ENCODE measurements around the gene PCDHGC5. TPM values are rescaled to one million over a fixed set of nuclear protein-coding genes. Genes with fewer than 3 reads are reported as not detected.
A peak's percentile ranks its signal among the peaks of the same experiment; 100 is the strongest.

The PCDHGC5 gene
- total RNA-seq, 6 experiments from 2014 or later, result 0.24 to 0.37 (median 0.32) TPM

DNA sequence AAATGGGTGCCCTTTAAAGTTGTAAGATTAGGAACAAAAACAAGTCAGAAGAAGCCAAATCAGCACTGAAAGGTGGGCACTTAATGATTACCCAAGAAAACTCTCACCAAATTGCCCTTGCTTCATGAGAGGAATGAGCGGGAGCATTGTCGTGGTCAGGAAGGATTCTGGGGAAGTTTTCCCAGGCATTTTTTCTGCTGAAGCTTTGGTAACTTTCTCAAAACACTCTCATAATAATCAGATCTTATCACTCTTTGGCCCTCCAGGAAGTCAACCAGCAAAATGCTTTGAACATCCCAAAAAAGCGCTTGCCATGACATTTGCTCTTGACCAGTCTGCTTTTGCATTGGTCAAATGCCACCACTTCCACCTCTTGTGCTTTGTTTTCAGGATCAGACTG is 23.5 kb upstream of the PCDHGC5 start:
- TF ChIP-seq POLR2A (IDR thresholded peaks at IDR 0.05), result no peak
- TF ChIP-seq, protein P1, sequence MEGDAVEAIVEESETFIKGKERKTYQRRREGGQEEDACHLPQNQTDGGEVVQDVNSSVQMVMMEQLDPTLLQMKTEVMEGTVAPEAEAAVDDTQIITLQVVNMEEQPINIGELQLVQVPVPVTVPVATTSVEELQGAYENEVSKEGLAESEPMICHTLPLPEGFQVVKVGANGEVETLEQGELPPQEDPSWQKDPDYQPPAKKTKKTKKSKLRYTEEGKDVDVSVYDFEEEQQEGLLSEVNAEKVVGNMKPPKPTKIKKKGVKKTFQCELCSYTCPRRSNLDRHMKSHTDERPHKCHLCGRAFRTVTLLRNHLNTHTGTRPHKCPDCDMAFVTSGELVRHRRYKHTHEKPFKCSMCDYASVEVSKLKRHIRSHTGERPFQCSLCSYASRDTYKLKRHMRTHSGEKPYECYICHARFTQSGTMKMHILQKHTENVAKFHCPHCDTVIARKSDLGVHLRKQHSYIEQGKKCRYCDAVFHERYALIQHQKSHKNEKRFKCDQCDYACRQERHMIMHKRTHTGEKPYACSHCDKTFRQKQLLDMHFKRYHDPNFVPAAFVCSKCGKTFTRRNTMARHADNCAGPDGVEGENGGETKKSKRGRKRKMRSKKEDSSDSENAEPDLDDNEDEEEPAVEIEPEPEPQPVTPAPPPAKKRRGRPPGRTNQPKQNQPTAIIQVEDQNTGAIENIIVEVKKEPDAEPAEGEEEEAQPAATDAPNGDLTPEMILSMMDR (IDR thresholded peaks at IDR 0.05), result no peak
- no peak overlapping the region for H3K4me3 ChIP-seq
- intact Hi-C loops (cut with DNase I), result no loop called here
- no peak for ATAC-seq
- H3K4me1 ChIP-seq, result no peaks in the 10 kb centered on the region
- no peaks in the 10 kb centered on the region for H3K36me3 ChIP-seq
- WGBS (ENCODE audit: insufficient coverage, low coverage, low lambda C conversion rate, missing lambda C conversion rate), result 97% methylated on average over 3 of the region's 3 CpGs
- H3K27me3 ChIP-seq, result no peaks in the 10 kb centered on the region
- H3K9me3 ChIP-seq, result no peaks in the 10 kb centered on the region
- no peak overlapping the region for H3K27ac ChIP-seq
- no peak for DNase-seq

GRCh38 chr5:141475625-141476131 is 13.2 kb upstream of the PCDHGC5 start, which contains the start of gene PCDHGC3:
Gene PCDHGC3, plus strand, starts transcription at chr5:141475966. Its CDS starts 151 bp downstream, at chr5:141476117.
- ATAC-seq, result peak; percentile 98 to 99 (median 99)
- Histone ChIP-seq H3K36me3 (no peaks in the 10 kb centered on the region), H3K4me3 (peak within 1 kb of the TSS; percentile 55 to 67 (median 61)), H3K27ac (peak within 1 kb of the TSS; percentile 59 to 77 (median 73)), H3K4me1 (peaks cover 0 to 8% (median 2%) of the 10 kb centered on the region in 4 donors), H3K27me3 (peaks cover 0 to 4% of the 10 kb centered on the region in 2 donors), H3K9me3 (no peaks in the 10 kb centered on the region)
- intact Hi-C loops (cut with DNase I), result loop anchor here in 1 of 2 donors (10.0 kb wide), 1 partner anchor 49 kb away; no protein-coding TSS in a partner anchor
- under 1% methylated on average over 22 of the region's 28 CpGs for WGBS (ENCODE audit: insufficient coverage, low coverage, low lambda C conversion rate, missing lambda C conversion rate)
- TF ChIP-seq, protein P1 (IDR thresholded peaks at IDR 0.05), result peak; percentile 6 to 47 (median 32)
- peak; percentile 59 for TF ChIP-seq POLR2A (IDR thresholded peaks at IDR 0.05)
- DNase-seq, result peak; percentile 87 to 90 (median 90)

DNA sequence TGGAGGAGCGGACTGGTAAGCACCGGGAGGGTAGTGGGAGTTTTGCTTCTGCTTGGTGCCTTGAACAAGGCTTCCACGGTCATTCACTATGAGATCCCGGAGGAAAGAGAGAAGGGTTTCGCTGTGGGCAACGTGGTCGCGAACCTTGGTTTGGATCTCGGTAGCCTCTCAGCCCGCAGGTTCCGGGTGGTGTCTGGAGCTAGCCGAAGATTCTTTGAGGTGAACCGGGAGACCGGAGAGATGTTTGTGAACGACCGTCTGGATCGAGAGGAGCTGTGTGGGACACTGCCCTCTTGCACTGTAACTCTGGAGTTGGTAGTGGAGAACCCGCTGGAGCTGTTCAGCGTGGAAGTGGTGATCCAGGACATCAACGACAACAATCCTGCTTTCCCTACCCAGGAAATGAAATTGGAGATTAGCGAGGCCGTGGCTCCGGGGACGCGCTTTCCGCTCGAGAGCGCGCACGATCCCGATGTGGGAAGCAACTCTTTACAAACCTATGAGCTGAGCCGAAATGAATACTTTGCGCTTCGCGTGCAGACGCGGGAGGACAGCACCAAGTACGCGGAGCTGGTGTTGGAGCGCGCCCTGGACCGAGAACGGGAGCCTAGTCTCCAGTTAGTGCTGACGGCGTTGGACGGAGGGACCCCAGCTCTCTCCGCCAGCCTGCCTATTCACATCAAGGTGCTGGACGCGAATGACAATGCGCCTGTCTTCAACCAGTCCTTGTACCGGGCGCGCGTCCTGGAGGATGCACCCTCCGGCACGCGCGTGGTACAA is 12.6 kb upstream of the PCDHGC5 start:
- ATAC-seq, result peak; percentile 59 to 67 (median 65)
- 1% methylated on average over 26 of the region's 58 CpGs for WGBS (ENCODE audit: insufficient coverage, low coverage, low lambda C conversion rate, missing lambda C conversion rate)
- intact Hi-C loops (cut with DNase I), result loop anchor here in 1 of 2 donors (10.0 kb wide), 1 partner anchor 48 kb away; no protein-coding TSS in a partner anchor
- Histone ChIP-seq H3K36me3 (no peaks in the 10 kb centered on the region), H3K4me3 (peak overlapping the region; percentile 55 to 67 (median 61)), H3K27me3 (peaks cover 0 to 4% of the 10 kb centered on the region in 2 donors), H3K4me1 (peaks cover 0 to 8% (median 2%) of the 10 kb centered on the region in 4 donors), H3K27ac (peak overlapping the region; percentile 59 to 77 (median 73)), H3K9me3 (no peaks in the 10 kb centered on the region)
- TF ChIP-seq, protein P1 (IDR thresholded peaks at IDR 0.05), result no peak
- TF ChIP-seq POLR2A (IDR thresholded peaks at IDR 0.05), result no peak
- peak in 2 of 3 donors; percentile 47 to 53 for DNase-seq

DNA sequence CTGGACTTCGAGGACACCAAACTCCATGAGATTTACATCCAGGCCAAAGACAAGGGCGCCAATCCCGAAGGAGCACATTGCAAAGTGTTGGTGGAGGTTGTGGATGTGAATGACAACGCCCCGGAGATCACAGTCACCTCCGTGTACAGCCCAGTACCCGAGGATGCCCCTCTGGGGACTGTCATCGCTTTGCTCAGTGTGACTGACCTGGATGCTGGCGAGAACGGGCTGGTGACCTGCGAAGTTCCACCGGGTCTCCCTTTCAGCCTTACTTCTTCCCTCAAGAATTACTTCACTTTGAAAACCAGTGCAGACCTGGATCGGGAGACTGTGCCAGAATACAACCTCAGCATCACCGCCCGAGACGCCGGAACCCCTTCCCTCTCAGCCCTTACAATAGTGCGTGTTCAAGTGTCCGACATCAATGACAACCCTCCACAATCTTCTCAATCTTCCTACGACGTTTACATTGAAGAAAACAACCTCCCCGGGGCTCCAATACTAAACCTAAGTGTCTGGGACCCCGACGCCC is 11.8 kb upstream of the PCDHGC5 start:
- no peak overlapping the region for H3K27ac ChIP-seq
- H3K4me3 ChIP-seq, result peak overlapping the region; percentile 55 to 67 (median 61)
- intact Hi-C loops (cut with DNase I), result loop anchor here in 1 of 2 donors (10.0 kb wide), 1 partner anchor 48 kb away; no protein-coding TSS in a partner anchor
- 41% methylated on average over 22 of the region's 24 CpGs for WGBS (ENCODE audit: insufficient coverage, low coverage, low lambda C conversion rate, missing lambda C conversion rate)
- H3K36me3 ChIP-seq, result no peaks in the 10 kb centered on the region
- peaks cover 0 to 4% of the 10 kb centered on the region in 2 donors for H3K27me3 ChIP-seq
- no peak for ATAC-seq
- DNase-seq, result no peak
- TF ChIP-seq, protein P1 (IDR thresholded peaks at IDR 0.05), result no peak
- no peak for TF ChIP-seq POLR2A (IDR thresholded peaks at IDR 0.05)
- H3K4me1 ChIP-seq, result peaks cover 0 to 8% (median 2%) of the 10 kb centered on the region in 4 donors
- H3K9me3 ChIP-seq, result no peaks in the 10 kb centered on the region

Measured in right lobe of liver (tissue), 6 donors.